G401 (cell line): ENCODE measurements around the gene CTRB1. TPM values are rescaled to one million over a fixed set of nuclear protein-coding genes. Genes with fewer than 3 reads are reported as not detected.
"Not testable (repeated sequence)": the region's sequence is repeated elsewhere in the genome, so short reads cannot be mapped to it uniquely, and the experiment has no call there.

ENCODE experiments used
- DNase-seq: peaks from one replicate; pipeline ENCODE4 v3.0.0-alpha.2; 2015; ENCODE audit warnings: low spot score
- in situ Hi-C: cut with HindIII; loops from 2 replicates; pipeline ENCODE4 v1.10.0; 2016; ENCODE audit warnings: low sequenced_read_pairs, mixed read lengths
- total RNA-seq: library from RNA; depleted of rRNA; stranded (reverse); fragments of >200 nt; shearing (Covaris generic); gene quantifications from 2 replicates; pipeline ENCODE4 v1.2.3, GENCODE V29; 2014

The CTRB1 gene
- total RNA-seq, 1 experiment from 2014 or later, result not detected

DNA sequence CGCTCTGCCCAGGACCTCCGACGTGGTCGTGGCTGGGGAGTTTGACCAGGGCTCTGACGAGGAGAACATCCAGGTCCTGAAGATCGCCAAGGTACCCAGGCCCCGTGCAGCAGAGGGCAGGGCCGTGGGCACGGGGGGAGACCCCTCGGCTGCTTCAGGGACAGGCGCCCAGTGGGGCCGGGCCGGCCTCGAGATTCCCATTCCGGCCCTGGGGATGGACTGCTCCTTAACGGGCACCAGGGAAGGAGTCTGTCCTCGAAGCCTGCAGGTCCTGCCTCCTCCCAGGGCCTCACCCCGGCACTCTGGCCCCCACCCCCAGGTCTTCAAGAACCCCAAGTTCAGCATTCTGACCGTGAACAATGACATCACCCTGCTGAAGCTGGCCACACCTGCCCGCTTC is 4.3 kb downstream of the CTRB1 start:
- in situ Hi-C loops, DNase-seq: not testable (repeated sequence)

- no peak for DNase-seq
- in situ Hi-C loops, result no loop called here
Measured at GRCh38 chr16:75224306-75225082, 5.7 kb downstream of the CTRB1 start.

DNA sequence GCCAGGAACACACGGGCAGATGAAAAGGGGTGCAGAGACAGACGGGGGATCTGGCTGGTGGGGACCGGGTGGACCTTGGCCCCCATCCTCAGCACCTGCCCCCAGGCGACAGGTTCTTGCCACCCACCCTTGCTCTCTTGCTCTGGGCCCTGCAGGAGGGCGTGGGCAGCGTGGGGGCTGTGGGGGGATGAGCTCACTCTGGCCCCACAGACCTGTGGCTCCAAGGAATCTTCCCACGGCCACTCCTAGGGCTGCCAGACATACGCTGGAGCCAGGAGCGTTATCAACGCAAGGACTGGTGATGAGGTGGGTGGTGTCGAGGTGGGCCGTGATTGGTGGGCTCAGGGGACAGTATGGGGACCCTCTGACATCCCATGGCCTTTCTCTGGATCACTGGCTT is 6.3 kb downstream of the CTRB1 start:
- DNase-seq, result no peak
- in situ Hi-C loops, result no loop called here

DNA sequence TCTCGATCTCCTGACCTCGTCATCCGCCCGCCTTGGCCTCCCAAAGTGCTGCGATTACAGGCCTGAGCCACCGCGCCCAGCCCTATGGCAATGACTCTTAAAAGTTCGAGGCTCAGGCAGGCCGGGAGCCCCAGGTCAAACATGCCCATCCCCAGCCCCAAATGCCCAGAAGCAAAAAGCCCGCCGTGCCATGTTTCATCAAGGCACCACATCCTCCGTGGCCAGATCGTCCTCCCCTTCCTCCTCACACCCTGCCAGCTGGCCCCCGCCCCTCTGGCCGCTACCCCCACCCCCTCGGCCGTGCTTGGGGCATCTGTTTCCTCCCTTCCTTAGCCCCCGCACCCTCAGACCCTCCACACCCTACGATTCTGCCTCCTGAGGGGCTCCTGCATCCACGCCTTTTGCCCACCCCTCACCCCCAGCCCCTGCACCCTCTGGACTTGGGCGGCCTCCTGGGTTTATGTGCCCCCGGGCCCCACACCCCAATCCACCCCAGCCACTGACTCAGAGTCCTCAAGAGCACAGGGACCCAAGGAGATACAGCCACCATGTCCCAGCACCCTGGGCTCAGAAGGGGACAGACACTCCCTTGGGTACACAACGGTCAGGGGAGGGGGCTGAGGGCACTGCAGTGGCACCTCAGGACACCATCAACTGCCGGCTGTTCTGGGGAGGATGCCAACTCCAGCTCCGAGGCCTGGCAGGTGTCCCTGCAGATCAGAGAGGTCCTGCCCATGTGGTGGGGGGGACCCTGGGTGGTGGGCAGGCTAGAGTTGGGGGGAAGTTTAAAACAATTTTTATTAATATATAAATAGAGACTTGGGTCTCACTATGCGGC is 7.1 kb downstream of the CTRB1 start:
- in situ Hi-C loops, result no loop called here
- no peak for DNase-seq

DNA sequence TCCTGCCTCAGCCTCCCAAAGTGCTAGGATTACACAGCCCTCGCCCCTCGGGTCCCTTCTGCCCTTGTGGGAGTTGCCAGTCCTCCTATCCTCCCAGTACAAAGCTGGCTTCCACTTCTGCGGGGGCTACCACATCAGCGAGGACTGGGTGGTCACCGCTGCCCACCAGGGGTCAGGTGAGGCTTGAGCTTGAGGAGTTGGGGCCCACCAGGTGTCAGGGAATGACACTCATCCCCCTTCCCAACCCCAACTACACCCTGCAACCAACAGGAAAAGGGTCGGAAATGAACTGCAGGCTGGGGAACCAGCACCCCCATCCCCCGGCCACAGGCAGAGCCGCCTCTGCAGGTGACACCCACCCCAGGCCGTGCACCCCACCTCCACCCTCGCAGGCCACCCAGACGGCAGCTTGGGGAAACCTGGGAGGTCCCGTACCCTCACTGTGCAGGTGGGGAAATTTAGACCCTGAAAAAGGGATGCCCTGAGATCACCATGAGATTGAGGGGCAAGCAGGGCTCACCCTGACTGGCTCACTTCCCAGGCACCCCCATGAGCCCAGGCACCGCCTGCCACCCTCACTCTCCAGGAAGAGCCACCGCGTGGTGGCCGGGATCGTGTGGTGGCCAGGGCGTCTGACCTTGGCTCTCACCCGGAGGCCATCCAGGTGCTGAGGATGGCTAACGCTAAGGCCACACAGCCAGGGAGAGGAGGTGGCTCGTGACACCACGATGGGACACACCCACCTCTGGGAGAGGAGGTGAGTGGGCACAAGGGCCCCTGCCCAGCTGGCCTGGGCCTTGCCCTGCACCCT is 8.0 kb downstream of the CTRB1 start:
- no peak for DNase-seq
- in situ Hi-C loops, result no loop called here

- in situ Hi-C loops, result no loop called here
- DNase-seq, result no peak
Measured at GRCh38 chr16:75227361-75228142, 8.8 kb downstream of the CTRB1 start.

DNA sequence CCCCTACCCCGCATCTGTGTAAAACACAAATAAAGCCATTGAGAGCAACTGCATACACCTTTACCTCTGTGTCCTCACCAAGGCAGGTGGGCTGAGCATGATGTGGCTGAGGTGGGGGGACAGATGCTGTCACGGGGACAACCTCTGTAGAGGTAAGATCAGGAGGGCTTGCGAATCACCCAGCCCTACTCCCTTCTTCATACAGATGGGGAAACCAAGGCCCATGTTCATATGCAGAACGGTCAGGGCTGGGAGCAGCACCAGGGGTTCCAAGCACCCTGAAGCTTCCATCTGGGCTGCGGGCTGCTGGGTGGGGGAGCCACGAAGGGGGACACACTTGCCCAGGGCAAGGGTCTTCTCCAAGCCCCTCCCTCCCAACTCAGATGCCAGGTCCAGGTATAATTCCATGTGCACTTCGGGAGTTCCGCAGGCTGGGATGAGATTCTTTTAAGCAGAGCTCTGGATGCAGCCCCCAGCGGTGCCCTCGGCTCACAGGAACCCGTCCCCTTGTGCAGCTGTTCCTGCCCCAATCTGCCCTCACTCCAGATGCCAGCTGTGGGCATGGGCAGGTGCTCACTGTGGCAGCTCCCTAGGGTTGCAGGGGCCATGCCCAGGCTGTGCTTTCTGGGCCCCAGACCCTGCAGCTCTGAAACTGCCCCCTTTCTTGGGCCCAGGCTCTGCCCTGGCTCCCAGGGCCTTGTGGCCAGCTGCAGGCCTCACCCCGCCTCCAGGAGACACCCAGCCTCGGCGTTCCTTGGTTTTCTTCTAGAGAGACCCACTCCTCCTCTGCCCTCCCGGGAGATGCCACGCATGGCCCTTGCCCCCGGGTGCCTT is 9.6 kb downstream of the CTRB1 start:
- in situ Hi-C loops, result no loop called here
- no peak for DNase-seq

GRCh38 chr16:75229172-75230031 is 10.6 kb downstream of the CTRB1 start:
- no peak for DNase-seq
- in situ Hi-C loops, result no loop called here

DNA sequence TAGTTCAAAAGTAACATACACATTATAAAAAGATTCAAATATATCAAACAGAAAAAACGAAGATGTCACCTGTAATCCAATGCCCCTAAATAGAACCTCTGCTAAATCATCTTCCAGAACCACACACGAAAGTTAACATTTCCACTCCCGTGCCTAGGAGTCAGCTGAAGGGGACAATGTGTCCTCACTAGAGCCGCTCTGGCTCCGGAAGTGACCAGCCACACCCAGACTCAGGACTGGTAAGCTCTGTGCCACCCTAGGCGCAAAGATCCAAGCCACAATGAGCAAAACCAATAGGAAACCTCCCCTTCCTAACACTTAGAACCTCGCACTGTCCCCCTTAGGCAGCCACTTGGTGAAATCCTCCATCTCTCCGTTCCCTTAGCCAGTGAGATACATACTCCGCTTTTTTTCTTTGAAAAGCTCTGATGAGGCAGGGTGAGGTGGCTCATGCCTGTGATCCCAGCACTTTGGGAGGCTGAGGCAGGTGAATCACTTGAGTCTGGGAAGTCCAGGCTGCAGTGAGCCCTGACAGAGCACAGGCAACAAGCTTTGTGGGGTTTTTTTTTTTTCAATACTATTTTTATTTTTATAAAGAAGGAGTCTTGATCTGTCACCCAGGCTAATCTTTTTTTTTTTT is 11.8 kb downstream of the CTRB1 start:
- in situ Hi-C loops, result no loop called here
- DNase-seq, result no peak

GRCh38 chr16:75231570-75231969 is 12.8 kb downstream of the CTRB1 start:
- in situ Hi-C loops, result no loop called here
- DNase-seq, result no peak

GRCh38 chr16:75233611-75233938 is 14.8 kb downstream of the CTRB1 start:
- DNase-seq, result no peak
- in situ Hi-C loops, result no loop called here

GRCh38 chr16:75234856-75235696 is 16.3 kb downstream of the CTRB1 start:
- no peak for DNase-seq
- in situ Hi-C loops, result no loop called here

DNA sequence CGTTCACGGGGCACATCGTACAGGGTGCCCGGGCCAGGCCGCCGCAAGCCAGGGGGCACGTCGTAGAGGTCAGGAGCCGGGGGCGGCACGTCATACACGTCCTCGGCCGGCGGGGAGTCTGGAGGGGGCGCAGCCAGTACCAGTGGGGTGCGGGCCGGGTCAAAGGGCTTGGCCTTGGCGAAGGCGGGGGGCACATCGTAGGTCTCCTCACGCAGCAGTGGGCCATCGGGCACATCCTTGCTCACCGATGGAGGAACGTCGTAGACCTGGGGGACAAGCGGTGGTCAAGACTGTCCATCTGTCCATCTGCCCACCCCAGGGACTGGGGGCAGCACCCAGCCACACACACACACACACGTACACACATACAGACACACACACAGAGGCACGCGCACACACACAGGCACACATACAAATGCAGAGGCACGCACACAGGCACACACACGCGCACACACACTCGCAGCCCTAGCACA is 17.0 kb downstream of the CTRB1 start:
- in situ Hi-C loops, result no loop called here
- no peak for DNase-seq

DNA sequence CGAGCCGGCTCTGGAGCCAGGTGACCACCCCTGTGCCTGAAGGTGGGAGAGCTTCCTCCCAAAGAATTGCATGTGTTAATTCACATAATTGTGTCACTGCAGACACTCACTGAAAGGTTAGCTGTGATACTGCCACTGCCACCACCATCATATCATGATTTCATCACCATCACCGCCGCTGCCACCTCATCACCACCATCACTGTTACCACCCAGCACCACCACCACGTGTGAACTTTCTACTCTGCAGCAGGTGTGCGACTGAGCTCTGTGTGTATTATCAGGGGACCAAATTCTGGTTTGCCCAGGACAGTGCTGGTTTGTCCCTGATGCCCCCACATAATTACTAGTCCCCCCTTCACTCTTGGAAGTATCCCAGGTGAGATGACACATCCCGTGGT is 17.4 kb downstream of the CTRB1 start:
- no peak for DNase-seq
- in situ Hi-C loops, result no loop called here

DNA sequence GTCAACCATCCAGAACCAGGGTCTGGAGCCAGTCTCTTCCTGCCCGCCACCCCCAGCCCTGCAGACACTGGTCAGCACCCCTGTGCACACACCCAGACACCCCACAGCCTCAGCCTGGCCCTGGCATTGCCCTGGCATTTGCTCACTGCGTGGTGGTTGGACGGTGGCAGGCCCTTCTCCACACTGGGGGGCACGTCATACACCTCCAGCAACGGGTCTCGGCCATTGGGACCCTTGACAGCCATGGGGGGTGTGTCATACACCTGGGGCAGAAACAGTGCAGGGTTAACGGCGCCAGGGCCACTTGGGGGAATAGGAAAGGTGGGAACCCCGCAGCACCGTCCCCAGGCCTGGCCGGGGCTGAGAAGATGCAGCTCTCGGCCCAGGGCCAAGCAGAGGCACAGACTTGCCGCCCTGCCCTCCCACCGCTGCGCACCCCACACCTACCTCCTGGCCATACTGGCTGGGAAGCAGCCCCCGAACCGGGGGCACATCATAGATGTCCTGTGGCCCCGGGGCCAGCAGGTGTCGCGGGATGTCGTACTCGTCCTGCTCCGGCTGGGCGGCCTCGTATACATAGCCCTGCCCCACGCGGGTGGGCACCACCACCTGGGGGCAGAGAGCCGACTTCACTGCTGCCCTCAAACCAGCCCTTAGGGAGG is 18.1 kb downstream of the CTRB1 start:
- in situ Hi-C loops, result no loop called here
- DNase-seq, result no peak
